Mammary epithelial cell (primary cell): ENCODE measurements around the gene CHKB.

Experiments
- CTCF ChIP-seq, 2 donors: IDR thresholded peaks in 1 of 2; conservative IDR thresholded peaks in 1 of 2; 2 replicates each; pipeline ENCODE4 v1.5.1; 2011 to 2012; ENCODE audit warnings: inconsistent platforms in 2 of 2, low read length in 2 of 2, mild to moderate bottlenecking in 2 of 2, control low read depth in 1 of 2, low read depth in 1 of 2; ENCODE audit not compliant: insufficient read depth in 1 of 2; ENCODE audit errors: extremely low read depth in 1 of 2
- EZH2 ChIP-seq: IDR thresholded peaks from 2 replicates; pipeline ENCODE4 v1.6.1; 2012; ENCODE audit warnings: low read length, inconsistent platforms, borderline replicate concordance

GRCh38 chr22:50630376-50630775, 47.7 kb upstream of the CHKB start:
- TF ChIP-seq CTCF (conservative IDR thresholded peaks at IDR 0.05 in 1 of 2, IDR thresholded peaks at IDR 0.05 in 1 of 2; ENCODE audit: extremely low read depth in 1 of 2, insufficient read depth in 1 of 2, low read depth in 1 of 2, low read length in 2 of 2), result no peak
- no peak for TF ChIP-seq EZH2
